HG02763 (cell line): ENCODE results near the gene HDAC5.
"Not testable (repeated sequence)": the region's sequence is repeated elsewhere in the genome, so short reads cannot be mapped to it uniquely, and the experiment has no call there.

Experiments
- ATAC-seq: cut with Tn5 transposase; IDR thresholded peaks from one replicate; pipeline ENCODE4 v1.9.1; 2021; ENCODE audit warnings: mild to moderate bottlenecking, moderate library complexity; ENCODE audit not compliant: unreplicated experiment

HDAC5 gene

DNA sequence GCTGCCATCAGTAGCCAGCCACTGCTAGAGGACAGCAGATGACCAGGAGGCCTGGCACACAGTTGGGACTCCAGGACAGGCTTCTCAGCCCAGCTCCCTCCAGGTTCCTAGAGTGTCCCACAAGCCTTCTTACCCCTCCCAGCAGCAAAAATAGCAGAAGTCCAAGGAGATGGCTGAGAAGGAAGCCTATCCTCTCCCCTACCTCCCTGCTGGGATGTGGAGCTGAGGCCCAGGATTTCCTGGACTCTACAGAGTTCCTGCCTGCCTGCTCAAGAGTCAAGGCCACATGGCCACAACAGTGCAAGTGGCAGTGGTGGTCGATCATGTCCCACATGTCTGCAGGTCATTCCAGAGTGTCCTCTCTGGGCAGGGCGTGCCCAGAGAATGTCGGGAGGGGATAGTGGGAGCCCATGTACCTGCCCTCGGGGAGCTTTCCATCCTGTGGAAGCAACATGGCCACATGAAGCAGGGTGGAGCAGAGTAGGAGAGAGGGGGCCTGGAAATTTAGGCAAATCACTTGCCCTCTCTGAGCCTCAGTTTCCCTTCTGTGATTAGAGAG lies 10.6 kb upstream of the HDAC5 start:
- no peak for ATAC-seq

DNA sequence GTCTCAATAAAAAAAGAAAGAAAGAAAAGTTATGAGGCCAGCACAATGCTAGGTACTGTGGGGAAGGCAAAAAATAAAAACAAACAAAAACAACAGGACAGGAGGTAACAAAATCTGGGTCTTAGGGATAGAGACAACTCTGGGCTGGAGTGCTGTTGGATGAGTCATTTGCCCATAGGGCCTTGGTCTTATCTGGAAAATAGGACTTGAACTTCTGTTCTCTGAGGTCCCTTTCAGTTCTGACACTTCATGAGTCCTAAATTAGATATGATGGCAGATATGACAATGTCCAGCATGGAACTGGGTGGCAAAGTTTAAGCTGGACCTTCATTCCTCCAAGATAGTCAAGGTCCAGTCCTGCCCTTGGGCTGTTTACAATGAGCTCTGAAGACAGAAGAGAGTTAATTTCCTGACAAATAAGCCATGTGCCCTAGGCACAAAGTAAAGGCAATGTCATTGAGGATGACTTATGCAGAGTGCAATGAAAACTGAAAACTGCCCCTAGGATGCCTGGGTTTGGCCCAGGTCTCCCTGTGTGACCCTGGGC lies 8.9 kb upstream of the HDAC5 start:
- no peak for ATAC-seq

DNA sequence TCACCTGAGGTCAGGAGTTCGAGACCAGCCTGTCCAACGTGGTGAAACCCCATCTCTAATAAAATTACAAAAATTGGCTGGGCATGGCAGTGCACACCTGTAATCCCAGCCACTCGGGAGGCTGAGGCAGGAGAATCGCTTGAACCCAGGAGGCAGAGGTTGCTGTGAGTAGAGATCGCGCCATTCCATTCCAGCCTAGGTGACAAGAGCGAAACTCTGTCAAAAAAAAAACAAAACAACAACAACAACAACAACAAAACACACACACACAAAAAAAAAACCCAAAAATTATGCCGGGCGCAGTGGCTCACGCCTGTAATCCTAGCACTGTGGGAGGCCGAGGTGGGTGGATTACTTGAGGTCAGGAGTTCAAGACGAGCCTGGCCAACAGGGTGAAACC lies 7.9 kb upstream of the HDAC5 start:
- ATAC-seq = not testable (repeated sequence)

DNA sequence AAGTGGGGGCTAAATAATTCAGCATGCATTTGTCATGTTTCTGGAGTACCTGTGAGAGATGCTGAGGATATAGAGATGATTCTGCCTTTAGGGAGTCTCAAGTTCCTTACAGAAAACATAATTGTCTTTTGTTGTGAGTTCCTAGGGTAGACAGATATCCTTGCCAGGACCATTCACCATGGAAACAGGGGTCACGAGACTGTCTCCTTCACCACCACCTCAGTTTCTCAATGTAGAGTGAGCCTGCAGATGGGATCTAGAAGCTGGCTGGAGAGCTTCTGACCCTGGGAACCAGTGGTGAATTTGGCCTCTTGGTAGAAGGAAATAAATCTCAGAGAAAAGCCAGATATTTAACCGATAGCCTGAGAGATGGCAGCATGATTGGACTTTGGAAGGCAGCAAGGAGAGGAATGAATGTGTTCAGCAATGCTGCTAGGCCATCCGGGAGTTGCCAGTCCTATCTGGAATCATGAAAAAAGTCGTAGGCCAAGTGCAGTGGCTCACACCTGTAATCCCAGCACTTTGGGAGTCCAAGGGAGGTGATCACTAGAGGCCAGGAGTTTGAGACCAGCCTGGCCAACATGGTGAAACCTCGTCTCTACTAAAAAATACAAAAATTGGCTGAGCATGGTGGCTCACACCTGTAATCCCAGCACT lies 7.4 kb upstream of the HDAC5 start:
- ATAC-seq = no peak

DNA sequence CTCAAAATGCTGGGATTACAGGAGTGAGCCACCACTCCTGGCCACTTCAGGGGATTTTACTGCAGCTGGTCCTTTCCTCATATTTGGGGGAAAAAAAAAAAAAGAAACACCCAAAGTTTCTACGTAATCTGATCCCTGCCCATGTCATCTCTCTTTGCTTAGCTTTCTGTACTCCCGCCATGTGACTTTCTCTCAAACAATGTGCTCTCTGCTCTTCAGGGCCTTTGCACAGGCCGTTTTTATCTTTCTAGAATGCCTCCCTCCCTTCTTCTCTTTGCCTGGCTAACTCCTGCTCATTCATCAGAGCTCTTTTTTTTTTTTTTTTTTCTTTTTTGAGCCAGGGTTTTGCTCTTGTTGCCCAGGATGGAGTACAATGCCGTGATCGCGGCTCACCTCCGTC lies 4.9 kb upstream of the HDAC5 start:
- ATAC-seq = no peak

DNA sequence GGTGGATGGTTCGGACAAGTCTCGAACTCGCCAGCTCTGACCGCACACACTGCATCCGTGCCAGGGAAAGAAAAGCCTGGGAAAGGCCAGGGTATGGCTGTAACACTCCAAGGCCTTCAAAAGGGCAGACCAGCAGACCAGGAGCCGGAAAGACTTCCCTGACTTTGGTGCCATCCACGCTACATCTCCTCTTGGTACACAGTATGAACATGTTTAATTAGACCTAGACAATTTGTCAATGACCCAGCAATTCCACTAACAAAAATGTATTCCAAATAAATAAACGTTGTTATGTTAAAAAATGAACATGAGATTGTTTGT lies 637 bp upstream of the HDAC5 start:
- no peak for ATAC-seq

DNA sequence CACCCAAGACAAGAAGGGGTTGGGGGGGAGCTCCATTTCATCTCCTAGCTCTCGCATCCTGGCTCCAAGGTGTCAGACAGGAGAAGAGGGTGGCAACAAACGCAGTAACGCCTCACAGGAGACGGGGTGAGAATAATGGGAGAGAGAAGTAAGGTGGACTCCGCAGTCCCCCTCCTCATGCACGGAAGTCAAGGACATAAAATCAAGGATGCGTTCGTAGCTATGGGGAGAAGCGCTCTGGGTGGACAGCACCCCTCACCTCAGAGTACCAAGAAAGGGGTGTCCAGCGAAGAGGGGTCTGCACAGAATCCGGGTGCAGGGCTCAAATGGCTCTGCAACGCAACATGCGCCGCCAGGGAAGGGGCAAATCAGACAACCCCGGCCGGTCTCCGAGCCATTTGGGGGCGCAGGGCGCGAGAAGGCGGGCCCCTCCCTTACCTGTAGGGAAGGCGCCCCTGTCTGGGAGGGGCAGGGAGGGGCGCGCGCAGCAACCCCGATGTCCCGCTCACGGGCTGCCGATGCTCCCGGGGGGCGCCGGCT lies 555 bp downstream of the HDAC5 start:
- peak; percentile 24 for ATAC-seq

DNA sequence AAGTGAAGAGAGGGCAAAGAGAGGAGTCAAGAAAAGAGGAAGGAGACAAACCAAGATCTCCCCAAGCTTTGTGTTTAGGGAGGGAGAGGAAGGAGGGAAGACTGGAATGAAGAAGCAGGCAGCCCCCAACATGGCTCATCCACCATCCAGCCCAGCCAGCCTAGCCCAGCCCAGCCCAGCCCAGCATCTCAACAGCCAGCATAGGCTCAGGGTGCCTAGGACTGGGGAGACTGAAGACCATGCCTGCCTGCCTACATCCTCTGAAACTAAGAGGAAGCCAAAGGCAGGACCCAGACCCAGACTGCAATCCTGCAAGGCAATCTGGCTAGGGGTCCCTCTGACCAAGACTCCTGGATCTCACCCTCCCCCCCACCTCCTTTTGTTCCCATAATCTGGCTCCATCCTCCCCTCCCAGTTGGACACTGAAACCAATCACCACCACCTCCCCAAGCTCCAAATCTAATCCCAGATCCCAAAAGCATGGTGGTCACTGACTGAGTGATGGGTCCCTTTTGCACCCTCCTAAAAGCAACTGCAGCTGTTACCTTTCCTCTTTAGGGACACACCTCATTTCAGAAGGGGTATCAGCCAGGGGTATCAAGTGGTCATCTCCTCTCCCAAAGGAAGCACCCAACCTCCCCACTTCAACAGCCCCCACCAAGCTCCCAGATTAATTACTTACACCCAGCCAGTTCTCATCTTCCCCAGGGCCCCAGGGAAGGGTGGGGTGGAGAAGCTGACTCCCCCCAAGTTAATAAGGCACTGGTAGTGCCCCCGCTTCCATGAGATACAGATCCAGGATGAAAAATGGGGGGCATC lies 1.2 kb downstream of the HDAC5 start:
- no peak for ATAC-seq

DNA sequence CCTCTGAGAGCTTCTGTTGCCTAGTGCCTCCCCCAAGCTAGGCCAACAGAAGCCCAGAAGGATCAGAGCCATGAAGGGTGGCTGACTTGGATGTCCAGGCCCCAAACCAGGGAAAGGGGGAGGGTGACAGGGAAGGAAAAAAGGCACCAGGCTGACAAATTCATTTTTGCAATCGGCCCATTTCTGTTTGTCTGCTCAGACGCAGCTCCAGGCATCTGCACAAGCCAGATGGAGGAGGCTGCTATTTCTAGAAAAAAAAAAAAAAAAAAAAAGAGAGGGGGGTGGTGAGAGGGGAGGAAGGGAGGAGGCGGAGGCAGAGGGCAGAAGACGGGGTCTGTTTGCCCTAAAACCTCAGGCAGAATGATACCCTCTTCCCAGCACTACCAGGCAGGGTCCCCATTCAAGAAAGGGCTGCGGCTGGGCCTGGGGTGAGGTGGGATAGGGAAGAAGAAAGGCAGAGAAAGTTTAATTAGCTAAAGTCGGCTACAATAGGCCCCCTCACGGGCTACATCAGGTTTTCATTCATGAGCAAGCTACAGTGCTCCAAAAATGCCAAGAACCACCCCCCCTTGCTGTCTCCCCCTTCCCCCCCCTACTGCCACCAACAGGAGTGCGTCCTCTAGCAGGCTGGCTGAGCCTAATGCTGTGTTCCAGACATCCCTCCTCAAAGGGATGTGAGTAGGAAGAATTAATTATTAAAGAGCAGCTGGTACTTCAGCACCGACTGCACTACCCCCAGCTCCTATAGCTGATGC lies 2.4 kb downstream of the HDAC5 start:
- ATAC-seq = no peak

DNA sequence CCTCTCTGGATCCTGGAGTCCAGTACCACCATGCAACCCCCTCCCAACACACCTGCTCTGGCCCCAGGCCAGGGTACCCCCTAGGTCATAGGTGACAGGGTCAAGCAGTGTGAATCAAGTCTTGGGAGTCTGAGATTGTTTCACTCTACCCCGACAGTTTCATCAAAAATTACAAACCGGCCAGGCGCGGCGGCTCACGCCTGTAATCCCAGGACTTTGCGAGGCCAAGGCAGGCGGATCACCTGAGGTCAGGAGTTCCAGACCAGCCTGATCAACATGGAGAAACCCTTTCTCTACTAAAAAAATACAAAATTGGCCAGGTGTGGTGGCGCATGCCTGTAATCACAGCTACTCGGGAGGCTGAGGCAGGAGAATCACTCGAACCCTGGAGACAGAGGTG lies 3.2 kb downstream of the HDAC5 start:
- ATAC-seq = not testable (repeated sequence)

DNA sequence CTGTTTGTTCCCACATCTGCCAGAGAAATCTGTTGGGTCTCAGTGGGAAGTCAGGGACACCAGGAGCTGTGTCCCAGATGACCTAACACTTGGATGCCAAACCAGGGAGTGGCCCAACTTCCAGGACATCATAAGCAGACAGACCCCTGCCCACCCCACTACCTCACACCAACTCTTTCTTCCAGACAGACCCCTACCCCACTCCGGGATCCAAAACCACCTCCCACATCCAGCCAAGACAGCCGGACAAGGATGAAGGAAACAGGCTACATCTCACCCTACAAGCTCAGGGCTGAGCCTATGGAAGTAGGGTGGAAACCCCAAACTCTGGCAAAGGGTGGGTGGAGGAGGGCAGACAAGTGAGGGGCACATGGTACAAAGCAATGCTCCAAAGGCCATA lies 3.6 kb downstream of the HDAC5 start:
- no peak for ATAC-seq

DNA sequence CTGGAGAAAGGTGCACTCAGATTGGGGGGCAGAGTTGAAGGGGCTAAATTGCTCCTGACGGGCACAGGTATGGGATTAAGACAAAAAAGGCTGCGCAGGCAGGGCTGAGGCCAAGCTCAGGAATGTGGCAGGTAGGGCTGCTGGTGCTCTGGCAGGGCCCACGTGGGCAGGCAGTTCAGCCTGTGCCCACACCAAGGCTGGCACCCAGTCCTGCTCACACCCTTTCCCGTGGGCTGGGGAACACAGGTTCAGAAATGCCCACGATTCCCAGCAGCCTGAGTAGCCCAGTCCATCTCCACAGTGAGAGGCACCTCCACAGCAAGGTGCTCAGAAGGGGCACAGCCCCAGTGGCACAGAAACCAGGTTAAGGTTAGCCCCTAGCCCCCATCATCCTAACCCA lies 4.4 kb downstream of the HDAC5 start:
- ATAC-seq = no peak

DNA sequence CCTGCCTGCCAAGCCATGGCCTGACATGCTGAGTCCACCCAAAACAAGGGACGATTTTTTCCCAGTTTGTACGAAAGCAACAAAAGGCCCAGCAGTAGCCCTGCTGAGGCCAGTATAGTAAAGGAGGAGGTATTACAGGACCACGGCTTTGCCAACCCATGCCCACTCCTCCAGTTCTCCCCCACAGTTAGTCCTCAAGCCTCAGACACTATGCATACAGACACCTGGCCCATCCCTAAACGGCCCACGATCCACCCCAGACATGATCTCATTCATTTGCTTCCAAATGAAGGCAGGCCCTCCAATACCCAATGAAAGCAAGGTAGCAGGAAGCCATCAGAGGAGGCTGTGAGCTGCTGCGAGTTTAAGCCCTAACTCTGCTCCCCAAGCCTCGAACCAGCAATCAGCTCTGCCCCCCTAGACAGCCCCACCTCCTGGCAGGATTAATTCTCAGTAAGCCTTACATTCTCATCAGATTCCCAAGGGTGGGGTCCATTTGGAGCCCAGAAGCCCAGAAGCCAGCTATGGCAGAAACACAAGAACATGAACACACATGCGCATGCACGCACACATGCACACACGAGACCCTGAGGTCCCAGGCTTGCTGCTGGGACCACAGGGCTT lies 4.9 kb downstream of the HDAC5 start:
- ATAC-seq = no peak

DNA sequence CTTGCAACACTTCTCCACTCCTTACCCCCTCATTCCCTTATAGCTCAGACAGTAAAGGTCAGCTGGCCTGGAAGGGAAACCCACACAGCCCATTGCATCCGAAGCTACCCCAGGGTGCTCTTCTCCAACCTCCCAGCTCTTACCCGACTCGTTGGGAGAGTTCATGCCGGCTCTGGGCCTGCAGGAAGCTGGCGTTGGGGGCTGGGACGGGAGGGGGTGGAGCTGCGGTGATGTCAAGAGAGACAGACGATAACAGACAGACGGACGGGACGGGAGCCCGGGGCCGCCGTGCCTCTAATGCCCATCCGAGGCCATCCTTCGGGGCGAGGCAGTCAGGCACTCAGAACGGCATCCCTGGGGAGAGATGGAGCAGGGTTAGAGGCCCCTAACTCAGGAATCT lies 6.1 kb downstream of the HDAC5 start:
- ATAC-seq = no peak

DNA sequence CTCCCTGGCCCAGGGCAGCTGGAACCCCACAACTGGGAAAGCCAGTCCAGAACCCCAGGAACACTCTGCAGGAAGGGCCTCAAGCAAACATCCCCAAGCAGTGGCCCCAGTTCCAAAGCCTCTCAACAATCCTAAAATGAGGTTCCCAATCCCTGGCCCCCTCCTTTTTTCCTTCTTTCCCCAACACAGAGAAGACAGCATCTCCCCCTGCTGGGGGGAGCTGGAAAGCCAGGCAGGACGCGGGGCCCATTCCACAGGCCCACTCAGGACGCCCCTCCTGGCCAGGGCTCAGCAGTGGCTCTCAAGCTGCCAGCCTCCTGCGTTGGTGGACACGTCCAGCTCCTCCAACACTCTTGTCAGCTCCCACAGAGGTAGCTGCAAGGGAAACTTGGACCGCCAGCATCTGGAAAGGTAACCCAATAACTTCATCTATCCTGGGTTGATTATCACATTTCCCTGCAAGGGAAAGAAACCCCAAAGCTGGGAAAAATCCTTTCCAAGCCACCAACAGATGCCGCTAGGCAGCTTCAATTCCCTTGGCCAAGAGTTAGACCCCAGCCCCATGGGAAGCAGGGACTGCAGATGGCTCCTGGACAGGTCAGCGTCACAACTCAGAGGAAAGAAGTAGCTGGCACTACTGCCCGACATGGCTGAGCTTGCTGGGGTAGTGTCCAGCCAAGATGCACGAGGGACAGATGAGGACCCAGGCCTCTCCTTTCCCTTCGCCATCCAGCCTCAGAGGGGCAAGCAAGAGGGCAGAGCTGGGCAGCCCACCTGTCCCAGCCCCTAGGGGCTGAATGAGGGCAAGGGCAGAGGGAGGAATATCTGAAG lies 7.6 kb downstream of the HDAC5 start:
- no peak for ATAC-seq

DNA sequence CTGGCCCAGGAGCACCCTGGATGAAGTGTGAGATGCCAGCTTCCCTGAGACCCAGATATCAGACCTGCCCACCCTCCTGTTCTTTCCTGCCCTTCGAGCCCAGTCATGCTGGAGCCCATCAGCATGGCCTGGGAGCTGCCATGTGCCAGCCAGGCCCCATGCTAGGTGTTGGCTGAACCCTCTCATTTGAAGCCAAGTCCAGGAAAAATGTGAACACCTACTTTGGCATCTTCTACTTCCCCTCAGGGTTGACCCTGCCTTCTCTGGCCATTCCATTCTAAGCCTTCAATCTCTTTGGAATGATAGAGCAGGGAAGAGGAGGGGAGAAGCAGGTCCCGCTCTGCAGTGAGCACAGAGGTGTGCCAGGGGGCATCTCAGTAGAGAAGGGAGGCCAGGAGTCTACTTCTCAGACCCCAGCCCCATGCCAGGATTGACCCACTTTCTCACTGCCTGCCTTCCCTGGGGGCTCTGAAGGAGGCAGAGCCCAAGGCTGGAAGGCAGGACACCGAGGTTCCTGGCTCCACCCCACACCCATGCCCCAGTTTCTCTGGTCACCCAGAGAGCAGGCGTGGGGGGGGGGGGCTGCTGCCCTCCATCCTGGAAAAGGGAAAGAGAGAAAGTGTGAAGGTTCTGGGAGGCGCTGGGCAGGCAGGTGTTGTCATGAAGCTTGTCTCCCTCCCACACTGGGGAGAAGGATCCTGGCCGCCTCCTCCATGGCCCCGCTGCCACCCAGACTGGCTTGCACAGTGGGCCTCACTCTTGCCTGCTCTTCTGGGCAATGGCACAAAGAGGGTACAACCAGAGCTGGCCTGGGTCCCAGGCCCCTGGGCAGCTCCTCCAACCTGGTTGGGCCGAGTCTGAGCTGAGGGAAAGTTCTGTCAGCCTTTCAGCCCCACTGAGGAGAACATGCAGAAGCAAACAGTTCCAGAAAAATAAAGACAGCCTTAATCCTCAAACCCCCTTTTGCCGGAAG lies 9.3 kb downstream of the HDAC5 start:
- no peak for ATAC-seq

DNA sequence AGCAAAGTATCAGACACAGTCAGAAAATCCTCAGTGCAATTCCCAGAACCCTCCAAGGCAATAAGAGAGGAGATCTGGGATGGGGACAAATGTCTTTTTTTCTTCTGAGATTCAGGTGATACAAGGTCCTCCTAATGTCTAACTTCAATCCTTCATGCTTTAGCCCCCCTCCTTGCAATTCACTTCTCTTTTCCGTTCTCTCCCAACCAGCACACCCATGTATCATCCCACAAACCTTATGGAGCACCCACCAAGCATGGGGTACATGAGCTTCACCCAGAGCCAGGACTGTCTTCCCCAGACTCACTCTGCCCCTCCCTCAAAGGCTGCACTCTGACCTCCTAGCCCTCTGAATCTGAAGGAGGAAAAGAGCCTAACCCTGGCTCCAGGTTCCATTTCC lies 10.1 kb downstream of the HDAC5 start:
- no peak for ATAC-seq
